22Rv1 (cell line): ENCODE measurements around the gene ITIH1.
"Not testable (repeated sequence)": the region's sequence is repeated elsewhere in the genome, so short reads cannot be mapped to it uniquely, and the experiment has no call there.

Experiments
- H3K27ac ChIP-seq: fragments of 450-650 bp; 2 replicates; pipeline ENCODE4 v1.5.1; 2017
- ZFX ChIP-seq: fragments of 450-650 bp; IDR thresholded peaks from 2 replicates; pipeline ENCODE4 v1.6.1; 2017; ENCODE audit warnings: antibody characterized with exemption, borderline replicate concordance
- TF ChIP-seq, protein P1 (sequence below): fragments of 450-650 bp; IDR thresholded peaks from 2 replicates; pipeline ENCODE4 v1.5.1; 2017; ENCODE audit warnings: mild to moderate bottlenecking

The ITIH1 gene, protein sequence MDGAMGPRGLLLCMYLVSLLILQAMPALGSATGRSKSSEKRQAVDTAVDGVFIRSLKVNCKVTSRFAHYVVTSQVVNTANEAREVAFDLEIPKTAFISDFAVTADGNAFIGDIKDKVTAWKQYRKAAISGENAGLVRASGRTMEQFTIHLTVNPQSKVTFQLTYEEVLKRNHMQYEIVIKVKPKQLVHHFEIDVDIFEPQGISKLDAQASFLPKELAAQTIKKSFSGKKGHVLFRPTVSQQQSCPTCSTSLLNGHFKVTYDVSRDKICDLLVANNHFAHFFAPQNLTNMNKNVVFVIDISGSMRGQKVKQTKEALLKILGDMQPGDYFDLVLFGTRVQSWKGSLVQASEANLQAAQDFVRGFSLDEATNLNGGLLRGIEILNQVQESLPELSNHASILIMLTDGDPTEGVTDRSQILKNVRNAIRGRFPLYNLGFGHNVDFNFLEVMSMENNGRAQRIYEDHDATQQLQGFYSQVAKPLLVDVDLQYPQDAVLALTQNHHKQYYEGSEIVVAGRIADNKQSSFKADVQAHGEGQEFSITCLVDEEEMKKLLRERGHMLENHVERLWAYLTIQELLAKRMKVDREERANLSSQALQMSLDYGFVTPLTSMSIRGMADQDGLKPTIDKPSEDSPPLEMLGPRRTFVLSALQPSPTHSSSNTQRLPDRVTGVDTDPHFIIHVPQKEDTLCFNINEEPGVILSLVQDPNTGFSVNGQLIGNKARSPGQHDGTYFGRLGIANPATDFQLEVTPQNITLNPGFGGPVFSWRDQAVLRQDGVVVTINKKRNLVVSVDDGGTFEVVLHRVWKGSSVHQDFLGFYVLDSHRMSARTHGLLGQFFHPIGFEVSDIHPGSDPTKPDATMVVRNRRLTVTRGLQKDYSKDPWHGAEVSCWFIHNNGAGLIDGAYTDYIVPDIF

DNA sequence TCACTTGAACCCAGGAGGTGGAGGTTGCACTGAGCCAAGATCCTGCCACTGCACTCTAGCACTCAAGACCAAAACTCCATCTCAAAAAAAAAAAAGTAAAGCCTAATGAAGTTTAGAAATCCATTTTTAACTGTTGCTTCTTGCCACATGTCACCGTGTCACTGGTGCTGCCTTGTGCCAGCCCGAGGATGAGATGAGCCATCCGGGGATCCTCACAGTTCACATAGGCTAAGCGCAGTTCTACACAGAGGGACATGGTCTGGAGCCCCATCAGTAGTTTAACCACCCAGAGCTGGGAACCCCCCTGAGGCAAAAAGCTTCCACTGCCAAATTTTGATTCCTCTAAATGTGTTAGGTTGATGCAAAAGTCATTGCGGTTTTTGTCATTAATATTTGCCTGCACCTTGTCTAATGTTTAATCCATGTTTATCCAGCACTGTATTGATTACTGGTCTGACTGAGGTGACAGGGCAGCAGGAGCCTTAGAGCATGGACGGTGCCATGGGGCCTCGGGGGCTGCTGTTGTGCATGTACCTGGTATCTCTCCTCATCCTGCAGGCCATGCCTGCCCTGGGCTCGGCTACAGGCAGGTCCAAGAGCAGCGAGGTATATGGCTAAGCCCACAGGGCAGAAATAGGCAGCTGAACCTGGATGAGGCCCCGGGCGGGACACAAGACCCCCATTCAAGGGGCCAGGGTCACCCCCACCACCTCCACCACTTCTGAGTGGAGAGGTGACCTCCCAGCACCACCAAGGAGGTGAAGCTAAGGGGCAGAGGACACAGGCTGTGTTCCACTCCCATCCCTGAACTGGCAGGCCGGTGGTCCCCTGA, at the start of gene ITIH1:
TSS of gene ITIH1 (plus strand) at position 473 of the 832 bp plus-strand sequence. CDS start at position 490, 17 bp downstream.
- TF ChIP-seq, protein P1, sequence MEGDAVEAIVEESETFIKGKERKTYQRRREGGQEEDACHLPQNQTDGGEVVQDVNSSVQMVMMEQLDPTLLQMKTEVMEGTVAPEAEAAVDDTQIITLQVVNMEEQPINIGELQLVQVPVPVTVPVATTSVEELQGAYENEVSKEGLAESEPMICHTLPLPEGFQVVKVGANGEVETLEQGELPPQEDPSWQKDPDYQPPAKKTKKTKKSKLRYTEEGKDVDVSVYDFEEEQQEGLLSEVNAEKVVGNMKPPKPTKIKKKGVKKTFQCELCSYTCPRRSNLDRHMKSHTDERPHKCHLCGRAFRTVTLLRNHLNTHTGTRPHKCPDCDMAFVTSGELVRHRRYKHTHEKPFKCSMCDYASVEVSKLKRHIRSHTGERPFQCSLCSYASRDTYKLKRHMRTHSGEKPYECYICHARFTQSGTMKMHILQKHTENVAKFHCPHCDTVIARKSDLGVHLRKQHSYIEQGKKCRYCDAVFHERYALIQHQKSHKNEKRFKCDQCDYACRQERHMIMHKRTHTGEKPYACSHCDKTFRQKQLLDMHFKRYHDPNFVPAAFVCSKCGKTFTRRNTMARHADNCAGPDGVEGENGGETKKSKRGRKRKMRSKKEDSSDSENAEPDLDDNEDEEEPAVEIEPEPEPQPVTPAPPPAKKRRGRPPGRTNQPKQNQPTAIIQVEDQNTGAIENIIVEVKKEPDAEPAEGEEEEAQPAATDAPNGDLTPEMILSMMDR, result no peak
- no peak for TF ChIP-seq ZFX
- H3K27ac ChIP-seq, result no peak within 1 kb of the TSS

DNA sequence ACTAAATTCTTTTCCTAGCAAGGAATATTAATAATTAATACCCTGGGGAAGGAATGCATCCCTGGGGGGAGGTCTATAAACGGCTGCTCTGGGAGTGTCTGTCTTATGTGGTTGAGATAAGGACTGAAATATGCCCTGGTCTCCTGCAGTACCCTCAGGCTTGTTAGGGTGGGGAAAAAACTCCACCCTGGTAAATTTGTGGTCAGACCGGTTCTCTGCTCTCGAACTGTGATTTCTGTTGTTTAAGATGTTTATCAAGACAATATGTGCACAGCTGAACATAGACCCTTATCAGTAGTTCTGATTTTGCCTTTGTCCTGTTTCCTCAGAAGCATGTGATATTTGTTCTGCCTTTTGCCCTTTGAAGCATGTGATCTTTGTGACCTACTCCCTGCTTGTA, 48.6 kb upstream of the ITIH1 start:
- H3K27ac ChIP-seq, result not testable (repeated sequence)

- H3K27ac ChIP-seq, result no peak overlapping the region
- TF ChIP-seq ZFX, result no peak
- TF ChIP-seq, protein P1, result no peak
Measured at GRCh38 chr3:52730681-52731080, 46.7 kb upstream of the ITIH1 start.

GRCh38 chr3:52731590-52731989, 45.8 kb upstream of the ITIH1 start:
- no peak for TF ChIP-seq ZFX
- TF ChIP-seq, protein P1, result no peak
- no peak overlapping the region for H3K27ac ChIP-seq

GRCh38 chr3:52733256-52733891, 44.0 kb upstream of the ITIH1 start:
- H3K27ac ChIP-seq, result no peak overlapping the region
- TF ChIP-seq, protein P1, result no peak
- TF ChIP-seq ZFX, result no peak

- no peak for TF ChIP-seq ZFX
- TF ChIP-seq, protein P1, result no peak
- no peak overlapping the region for H3K27ac ChIP-seq
Measured at GRCh38 chr3:52739730-52740129, 37.7 kb upstream of the ITIH1 start.
